GM18507 (cell line): Measurements from ENCODE around the gene NSUN7.

Experiments used
- DNase-seq: peaks from one replicate; pipeline ENCODE4 v3.0.0; 2011; ENCODE audit warnings: low read depth; ENCODE audit not compliant: insufficient read length; ENCODE audit errors: extremely low spot score
- FAIRE-seq: peaks from 2 replicates; lab custom pipeline; 2011; peaks lifted over from hg19 to GRCh38; lab: Jason Lieb, UNC

NSUN7 gene

DNA sequence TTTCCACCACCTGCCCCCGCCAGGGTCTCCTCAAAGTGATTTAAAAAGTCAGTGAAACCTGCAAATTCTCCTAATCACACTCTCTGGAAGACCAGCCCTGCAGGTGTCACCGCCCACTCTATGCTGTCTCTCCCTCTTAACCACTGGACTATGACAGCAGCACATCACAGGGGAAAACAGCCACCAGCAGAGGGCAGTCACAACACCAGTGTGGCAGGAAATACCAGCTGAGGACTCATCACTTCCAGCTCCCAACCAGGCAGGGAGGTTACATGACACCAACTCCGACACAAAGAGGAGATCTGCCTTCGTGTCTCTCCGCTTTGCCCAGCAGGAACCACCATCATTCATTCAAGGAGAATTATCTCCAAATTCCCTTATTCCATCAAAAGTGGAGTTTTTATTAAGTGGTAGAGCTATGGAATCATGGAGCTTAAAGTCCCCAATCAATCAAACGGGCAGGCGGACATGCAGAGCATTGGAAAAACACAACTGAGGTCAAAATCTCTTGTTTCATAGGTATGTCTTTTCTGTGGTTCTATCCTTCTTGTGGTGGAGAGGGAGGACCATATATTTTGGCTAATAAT lies 91.3 kb downstream of the NSUN7 start:
- FAIRE-seq (peak; percentile 94), DNase-seq (no peak)

DNA sequence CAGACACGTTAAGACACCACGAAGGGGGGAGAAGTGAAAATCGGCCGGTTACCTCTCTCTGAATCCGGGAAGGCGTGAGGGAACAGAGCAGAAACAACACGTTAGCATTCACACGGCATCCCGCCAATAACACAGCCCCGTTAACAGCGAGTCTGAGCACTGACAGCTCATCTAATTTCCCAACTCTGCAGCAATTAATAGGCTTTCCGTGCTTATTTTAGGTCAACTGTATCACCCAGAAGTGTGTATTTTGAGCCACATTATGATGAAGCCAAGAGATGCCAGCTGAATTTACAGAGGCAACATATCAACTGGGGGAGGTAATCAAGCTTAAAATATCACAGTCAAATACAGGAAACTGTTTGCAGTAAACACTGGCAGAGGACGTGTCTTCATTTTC lies 92.6 kb downstream of the NSUN7 start:
- FAIRE-seq (no peak), DNase-seq (no peak)

DNA sequence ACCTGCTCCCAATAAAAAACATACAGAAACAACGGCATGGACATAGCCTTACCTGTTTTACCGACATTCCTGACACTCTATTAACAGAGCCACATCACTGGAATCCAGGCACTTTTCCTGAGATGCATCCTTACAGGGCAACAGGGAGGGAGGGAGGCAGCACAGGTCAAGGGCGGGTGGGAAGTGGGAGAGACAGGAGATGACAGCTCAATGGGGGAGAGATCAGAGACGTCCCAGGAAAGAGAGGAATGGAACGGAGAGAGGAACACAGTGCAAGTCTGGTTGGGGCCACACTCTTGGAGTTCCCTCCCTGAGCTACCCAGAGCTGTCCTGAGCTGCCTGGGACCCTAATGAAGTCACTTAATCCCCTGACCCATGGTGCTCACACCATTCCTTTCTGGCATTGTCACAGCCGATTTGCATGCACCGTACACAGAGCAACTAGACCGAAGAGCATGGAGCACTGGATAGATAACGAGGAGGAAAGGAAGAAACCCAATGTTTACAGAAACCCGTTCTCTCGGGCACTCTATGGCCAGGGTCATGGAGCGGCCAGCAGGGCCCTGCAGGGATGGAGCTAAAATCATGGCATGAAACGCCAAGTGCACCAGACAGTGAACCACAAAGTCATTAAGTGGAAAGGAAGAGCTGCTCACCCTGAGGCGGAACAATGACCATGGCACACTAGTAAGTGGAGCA lies 93.1 kb downstream of the NSUN7 start:
- no peak for DNase-seq
- FAIRE-seq, result no peak

DNA sequence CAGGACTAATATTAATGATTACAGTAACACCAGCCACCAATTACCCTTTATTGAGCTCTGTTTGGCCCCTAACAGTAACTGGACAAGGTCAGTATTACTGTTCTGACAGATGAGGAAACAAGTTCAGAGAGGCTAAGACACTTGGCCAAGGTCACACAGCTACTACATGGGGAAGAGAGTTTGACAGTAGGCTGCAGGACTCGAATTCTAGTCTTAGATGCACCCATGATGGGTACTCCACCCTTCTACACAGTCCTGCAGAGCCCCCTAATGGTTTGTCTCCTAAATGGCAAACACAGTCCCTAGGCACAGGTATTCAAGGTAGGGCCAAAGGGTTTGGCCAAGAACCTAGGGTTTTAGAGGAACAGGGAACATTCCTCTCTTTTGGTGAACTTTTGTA lies 93.9 kb downstream of the NSUN7 start:
- FAIRE-seq (peak; percentile 76), DNase-seq (no peak)

DNA sequence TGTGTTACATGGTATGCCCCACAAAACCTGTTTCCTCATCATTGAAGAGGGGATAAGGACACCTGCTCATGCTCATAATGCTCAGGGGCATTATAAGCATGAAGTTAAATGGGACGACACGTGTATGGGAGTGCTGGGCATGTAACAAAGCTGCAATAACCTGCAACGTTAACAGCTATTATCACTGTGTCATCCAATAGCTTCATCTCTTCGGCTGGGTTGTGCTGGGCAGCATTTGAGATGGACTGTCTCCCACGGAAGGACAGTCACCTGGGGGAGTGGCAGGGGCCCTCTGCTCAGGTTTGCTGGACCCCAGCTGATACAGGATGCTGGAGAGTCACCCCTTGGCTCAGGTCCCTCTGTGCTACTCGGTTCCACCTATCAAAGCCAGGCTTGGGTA lies 94.5 kb downstream of the NSUN7 start:
- FAIRE-seq, result no peak

DNA sequence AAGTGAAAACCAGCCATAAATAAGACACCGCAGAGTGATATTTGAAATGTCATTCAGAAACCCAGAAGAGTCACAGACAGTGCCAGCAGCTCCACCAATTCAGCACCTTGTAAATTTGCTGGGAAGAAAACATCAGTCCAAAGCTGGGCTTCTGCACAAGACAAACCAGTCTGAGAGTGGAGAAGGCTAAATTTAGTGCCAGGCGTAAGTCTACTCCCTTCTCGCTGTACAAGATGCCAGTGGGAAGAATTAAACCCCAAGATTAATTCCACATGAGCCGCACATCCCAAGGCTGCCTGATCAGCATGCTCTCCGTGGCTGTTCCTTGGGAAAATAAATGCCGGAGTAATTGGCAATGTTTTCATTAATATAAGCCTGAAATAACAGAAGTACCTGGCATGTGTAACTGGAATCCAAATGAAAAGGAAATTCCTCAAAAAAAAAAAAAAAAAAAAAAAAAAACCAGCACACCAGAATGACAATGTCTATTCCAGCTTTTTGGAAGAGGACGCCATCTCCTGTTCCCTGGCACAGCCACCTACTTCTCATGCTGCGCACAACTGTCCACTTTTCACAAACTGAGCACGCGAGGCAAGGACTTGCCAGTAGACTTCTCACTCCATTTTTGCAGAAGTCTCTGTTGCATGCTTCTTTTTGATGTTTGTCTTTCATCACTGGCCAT lies 95.5 kb downstream of the NSUN7 start:
- DNase-seq, result no peak
- no peak for FAIRE-seq

More for the DNA sequence above, 94.5 kb downstream of the NSUN7 start:
- DNase-seq, result no peak

DNA sequence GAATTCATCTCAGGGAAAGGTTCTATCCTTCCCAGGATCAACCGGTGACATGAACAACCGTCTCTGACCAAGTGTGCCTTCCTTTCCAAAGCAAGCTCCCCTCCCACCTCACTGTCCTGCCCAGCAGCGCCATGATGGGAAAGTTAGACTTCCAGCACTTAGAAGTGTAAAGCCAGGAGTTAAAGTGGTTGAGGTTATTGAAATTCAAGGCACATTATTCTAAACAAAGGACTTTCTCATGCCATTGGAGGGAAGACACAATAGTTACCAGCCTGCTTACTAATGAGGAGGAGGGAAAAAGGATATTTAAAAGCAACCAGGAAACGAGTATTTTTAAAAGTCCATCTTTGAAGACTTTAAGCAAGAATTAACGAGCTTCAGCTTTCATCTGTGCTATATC lies 96.8 kb downstream of the NSUN7 start:
- no peak for DNase-seq
- FAIRE-seq, result no peak

DNA sequence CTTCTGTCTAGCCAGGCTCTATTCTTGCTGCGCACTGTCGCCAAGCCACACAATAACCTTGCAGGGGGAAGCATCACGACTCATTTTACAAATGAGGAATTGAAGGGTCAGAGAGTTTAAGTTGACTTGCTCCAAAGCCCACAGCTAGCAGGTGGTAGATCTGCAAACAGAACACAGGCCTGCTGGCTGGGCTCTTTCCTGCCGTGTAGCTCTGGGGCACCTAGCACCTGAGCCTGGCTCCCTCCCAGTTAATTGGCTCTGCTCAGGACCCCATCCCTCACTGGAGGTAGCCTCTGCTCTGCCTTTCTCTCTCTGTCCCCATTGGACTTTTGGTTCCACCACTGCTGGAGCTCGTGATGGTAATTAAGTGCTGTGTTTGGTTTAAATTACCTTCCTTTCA lies 98.5 kb downstream of the NSUN7 start:
- DNase-seq, result no peak
- no peak for FAIRE-seq

DNA sequence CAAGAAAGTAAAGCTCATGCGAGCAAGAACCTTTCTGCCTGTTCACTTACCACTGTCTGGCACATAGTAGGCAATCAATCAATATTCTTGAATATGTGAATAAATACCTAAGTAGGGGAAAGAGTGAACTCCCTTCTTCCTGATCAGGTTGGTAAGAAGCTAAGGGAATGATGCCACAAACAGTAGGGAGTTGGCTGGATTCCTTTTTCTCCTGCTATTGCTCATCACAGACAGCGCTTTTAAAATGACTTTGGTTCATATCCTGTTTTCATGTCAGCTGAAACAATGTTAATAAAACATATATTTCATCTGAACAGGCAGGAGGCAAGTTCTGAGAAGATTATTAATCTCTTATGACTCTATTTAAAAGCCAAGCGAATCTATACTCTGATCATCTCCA lies 99.2 kb downstream of the NSUN7 start:
- no peak for FAIRE-seq

DNA sequence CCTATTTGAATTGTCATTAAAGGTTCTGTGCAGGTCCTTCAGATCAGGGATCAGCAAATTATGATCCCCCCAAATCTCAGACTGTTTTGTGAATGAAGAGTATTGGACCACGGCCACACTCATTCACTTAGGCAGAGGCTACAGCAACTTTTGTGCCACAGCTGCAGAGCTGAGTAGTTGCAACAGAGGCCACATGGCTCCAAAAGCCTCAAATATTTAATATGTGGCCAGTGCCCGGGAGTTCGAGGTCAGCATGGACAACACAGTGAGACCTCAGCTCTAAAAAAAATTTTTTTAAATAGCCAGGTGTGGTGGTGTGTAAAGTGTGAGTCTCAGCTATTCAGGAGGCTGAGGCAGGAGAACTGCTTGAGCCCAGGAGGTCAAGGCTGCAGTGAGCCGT lies 100.7 kb downstream of the NSUN7 start:
- DNase-seq (no peak), FAIRE-seq (no peak)

More for the DNA sequence above, 99.2 kb downstream of the NSUN7 start:
- DNase-seq, result no peak

DNA sequence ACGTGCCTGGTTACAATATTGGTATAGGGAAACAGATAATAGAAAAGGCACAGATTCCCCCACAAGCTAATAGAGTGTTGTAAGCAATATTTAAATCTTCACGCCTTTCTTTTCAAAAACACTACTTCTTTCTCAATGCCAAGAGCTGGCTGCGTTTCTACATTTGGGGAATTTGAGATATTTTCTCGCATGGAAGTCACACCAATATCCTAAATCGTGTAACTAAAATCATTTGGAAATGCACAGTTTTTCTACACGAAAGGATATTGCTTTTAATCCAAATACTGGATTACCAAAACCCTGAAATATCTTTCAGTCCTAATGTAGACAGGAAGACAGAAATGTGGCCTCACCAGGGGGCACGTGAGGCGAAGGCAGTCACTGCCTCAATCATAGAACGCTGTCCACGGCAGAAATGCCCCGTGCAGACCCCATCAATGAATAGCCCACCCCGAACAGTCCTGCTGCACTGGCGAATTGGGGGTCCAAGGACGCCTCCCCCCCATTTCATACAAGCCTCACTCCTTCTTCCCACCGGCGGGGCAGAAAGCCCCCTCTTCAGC lies 106.6 kb downstream of the NSUN7 start:
- FAIRE-seq, result no peak

DNA sequence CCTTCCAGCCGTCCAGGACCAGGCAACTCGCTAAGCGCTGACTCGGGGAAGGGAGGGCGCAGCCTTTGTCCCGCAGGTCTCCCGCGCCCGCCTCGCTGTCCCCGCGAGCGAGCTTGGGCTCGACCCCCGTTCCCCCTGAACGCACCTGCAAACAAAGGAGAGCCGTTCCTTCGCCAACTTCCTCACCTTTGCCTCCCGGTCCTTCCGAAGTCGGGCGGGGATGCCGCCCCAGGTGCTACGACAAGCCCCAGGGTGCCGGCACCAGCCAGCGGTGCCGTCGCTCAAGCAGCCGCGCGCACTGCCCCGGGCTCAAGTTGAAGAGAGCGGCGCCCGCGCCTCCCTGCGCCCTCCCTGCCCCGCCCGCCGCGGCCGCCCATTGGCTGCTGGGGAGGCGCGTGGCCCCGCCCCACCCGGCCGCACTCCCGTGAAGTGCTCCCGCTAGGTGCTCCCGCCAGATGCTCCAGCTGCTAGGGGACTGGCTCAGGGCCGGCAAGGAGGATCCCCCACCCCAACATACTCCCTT lies 107.1 kb downstream of the NSUN7 start:
- DNase-seq (peak; percentile 71), FAIRE-seq (peak; percentile 64)

More for the DNA sequence above, 106.6 kb downstream of the NSUN7 start:
- no peak for DNase-seq

DNA sequence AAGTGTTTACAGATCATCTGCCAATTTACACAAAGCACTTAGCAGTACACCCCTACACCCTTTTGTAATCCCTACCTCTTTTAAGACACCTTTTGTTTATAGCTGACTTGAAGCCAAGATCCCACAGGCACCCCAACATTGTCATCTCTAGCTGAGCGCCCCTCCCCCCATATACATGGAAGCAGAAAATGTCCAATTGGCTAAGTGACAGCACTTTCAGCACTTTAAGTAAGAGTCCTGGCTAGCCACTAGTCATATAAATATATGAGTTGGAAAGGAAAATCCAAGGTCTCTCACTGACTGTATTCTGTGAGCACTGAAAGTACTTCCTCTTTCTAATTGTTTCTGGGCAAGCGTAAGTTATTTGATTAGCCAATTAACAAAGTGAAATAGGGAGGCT lies 108.2 kb downstream of the NSUN7 start:
- DNase-seq (no peak), FAIRE-seq (no peak)

DNA sequence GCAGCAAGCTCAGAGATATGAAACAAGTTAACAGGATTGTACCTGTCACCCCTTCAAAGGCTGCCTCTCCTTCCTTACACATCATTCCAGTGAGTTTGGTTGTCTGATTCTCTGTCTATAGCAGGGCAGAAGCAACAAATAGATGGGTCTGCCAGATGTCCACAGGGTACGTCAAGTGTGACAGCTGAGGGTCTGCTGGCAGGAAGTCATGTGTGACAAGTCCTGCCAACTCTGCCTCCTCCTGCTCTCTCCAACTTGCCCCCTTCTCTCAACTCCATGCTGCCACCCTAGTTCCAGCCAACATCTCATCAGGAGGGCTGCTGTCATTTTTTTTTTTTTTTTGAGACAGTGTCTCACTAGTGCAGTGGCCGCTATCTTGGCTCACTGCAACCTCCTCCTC lies 109.2 kb downstream of the NSUN7 start:
- no peak for FAIRE-seq
- DNase-seq, result no peak
